NCI-H1105 (cell line): Measurements from ENCODE around the gene PKMYT1.

Source experiments
- DNase-seq: peaks from one replicate; lab custom pipeline; 2025; lab: John Stamatoyannopoulos, UW

PKMYT1 gene

DNA sequence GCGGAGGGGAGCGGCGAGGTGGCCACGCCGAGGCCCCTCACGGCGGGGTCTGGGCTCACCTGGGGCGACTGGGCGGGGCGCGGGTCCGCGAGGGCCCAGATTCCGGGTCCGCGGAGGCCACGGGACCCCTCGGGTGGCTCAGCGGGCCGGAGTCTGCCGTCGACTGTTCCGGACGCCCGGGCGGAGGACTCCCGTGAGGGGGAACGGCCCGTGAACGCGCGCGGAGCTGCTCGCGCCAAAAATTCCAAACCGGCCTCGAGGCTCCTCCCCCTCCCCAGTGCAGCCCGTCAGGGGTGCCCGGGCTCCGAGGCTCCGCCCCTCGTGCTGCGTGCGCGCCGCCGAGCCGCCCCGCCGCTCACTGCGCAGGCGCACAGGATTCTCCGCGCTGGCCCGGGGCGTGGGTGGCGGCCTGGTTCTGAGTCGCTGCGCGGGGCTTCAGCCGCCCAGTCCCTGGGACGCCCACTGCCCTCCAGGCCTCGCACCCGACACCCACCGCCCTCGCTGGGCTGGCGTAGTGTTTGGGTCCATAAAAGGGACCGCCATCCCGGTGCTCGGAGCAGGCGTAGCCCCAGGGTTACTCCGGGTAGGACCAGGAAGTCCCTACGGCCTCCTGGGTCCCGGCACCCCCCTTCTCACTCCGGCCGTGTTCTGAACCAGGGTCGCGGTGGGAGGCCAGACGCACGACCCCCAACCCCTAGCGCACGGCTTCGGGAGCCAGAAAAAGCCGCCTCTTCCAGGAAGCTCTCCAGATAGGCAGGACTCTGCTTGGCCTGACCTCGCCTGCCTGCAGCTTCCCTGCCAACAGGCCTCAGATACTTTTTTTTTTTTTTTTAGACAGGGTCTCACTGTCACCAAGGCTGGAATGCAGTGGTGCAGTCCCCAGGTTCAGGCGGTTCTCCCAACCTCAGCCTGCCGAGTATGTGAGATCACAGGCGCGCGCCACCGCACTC, at the start of gene PKMYT1:
PKMYT1 (minus strand) TSS at position 220 of the 950 bp plus-strand sequence. CDS start 789 bp downstream, outside the sequence.
- DNase-seq, result peak; percentile 61

DNA sequence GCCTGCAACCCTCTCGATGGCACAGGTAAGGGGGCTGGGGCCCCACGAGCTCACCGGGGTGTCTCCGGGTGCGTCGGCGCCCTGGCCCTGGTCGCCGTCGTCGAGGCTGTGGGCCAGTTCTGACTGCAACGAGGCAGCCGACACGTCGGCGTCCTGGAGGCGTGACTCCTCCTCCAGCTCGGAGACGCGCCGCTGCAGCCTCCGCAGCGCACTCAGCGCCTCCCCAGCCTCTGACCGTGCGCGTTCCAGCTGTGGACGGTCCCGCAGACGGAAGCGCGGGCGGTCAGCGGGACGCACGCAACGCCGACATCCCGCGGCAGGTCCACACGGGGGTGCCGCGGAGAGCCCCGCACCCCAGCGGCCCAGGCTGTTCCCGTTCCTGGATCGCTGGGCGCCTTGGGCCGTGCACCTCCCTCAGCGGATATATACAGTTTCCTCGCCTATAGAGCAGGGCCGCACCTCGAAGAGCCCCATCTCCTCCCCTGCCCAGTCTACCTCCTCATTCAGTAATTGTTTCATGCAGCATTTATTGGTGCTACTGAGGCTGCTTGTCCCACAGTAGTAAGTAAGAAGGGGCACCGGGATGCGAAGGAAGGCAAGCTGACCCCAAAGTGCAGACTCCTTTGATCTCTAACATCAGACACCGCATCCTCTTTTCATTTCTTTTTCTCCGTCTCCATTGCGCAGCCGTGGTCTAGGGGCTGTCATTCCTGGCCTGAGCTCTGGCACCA, 49.4 kb upstream of the PKMYT1 start:
- no peak for DNase-seq

DNA sequence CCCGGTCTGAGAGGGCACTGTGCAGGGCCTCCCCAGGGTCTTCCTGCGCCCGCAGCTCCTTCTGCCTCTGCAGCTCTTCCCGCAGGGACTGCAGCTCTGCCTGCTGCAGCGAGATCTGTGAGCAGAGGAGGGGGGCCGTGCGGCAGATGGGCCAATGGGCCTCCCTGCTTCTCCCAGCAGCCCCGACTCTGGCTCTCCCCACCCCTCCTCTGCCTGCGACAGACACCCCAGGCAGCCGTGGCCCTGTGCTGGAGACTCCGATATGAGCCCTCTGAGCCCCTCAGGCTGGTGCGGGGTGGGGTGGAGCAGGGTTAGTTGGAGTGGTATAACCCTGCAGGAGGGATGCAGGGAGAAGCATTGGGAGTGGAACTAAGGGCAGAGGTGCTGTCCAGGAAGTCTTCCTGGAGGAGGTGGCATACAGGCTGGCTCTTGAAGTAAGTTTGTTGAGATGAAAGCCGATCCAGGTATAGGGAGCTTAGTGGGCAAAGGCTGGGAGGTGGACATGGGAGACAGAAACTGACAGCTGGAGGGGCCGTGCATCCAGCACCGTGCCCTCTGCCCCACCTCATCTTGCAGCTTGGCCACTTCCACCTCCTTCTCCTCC, 48.6 kb upstream of the PKMYT1 start:
- DNase-seq, result no peak

DNA sequence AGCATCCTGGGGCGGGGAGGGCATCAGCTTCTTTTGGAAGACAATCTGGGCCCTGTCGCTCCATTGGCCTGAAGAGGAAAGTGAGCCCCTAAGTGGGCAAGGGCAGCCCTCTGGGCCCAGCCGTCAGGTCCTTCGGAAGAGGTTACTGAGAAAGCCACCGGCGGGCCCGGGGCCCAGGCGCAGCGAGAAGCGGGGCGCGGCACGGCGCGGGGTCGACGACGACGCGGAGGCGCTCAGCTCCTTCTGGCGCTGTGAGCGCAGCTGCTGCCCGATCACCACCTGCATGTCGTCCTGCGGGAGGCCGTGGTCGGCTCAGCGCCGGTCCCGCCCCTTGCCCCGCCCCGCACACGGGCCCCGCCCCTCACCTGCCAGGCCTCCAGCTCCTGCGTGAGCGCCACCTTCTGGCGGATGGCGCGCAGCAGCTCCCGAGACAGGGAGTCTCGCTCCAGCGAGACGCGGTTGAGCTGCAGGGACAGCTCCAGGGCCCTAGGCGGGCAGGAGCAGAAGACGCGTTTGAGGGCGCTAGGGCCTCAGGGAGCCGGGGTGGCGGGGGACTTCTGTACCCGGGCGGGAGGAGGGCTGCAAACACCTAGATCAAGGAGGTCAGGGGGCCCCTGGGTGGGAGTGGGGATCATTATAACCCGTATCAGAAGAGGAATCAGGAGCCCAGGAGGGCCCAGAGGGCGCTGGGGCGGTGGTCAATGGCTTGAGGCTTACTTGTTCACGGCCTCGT, 47.9 kb upstream of the PKMYT1 start:
- peak; percentile 73 for DNase-seq

DNA sequence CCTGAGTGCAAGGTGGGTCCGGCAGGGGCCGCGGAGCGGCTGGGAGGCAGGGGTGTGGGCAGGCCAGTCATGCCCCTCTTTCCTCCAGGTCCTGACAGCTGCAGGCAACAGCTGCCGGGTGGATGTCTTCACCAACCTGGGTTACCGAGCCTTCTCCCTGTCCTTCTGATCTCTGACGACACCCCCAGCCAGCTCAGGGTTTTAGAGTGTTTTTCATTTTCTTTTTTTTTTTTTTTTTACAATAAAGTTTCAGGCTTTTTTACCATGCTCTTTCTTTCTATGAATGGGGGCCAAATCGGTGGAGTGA, 47.2 kb upstream of the PKMYT1 start:
- DNase-seq, result no peak

DNA sequence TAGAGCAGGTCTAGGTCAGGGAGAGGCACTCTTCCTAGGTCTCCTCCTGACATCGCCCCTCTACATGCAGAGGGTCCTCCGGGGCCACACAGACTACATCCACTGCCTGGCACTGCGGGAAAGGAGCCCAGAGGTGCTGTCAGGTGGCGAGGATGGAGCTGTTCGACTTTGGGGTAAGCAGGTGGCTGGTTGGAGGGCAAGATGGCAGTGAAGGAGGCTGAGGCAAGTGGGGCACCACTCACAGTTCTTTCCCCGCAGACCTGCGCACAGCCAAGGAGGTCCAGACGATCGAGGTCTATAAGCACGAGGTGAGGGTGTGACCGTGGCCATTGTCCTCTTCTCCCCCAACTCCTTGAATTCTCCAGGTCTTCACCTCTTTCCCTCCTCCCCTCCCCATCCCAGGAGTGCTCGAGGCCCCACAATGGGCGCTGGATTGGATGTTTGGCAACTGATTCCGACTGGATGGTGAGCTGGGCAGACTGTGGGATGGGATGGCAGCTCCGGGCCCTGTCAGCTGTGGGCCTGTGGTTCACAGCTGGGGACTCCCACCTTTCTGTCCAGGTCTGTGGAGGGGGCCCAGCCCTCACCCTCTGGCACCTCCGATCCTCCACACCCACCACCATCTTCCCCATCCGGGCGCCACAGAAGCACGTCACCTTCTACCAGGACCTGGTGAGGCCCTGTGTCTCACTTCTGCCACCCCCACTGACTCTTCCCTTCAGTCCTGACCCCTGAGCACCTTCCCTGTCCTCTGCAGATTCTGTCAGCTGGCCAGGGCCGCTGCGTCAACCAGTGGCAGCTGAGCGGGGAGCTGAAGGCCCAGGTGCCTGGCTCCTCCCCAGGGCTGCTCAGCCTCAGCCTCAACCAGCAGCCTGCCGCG, 46.6 kb upstream of the PKMYT1 start:
- no peak for DNase-seq

DNA sequence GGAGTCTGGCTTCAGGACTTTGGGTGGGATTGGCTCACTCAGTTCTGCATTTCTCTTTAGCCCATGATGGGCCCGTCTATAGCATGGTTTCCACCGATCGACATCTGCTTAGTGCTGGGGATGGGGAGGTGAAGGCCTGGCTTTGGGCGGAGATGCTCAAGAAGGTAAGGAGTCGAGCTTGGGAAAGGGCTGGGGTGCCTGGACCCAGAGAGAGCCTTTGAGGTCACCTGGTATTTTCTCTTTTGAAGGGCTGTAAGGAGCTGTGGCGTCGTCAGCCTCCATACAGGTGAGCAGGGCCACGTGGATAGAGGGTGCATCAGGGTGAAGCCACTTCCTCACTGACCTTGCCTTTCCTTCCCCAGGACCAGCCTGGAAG, 45.7 kb upstream of the PKMYT1 start:
- no peak for DNase-seq

DNA sequence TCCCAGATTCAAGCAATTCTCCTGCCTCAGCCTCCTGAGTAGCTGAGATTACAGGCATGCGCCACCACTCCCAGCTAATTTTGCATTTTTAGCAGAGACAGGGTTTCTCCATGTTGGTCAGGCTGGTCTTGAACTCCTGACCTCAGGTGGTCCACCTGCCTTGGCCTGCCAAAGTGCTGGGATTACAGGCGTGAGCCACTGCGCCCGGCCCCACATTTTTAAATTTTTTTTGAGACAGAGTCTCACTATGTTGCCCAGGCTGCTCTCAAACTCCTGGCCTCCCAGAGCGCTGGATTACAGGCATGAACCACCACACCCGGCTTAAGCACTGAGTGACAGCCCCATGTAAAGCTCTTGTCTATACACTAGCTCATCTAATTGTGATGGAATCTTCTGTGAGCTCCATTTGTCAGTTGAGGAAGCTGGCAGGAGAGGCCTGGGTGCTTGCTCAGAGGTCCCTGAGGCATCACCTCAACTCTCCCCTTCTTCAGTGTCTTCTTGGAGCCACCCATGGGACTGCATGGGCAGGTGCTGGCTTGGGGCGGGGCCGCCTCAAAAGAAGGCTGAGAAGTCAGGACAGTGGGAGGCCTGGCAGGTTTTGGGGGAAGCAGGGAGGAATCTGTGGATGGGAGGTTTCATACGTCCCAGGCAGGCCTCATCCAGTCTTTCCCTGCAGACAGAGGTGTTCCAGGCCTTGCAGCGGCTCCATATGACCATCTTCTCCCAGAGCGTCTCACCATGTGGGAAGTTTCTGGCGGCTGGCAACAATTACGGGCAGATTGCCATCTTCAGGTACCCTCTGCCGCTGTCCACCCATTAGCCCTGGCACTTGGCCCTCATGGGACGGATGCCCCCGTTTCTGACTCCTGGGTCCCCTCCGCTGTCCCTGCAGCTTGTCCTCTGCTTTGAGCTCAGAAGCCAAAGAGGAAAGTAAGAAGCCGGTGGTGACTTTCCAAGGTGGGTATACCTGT, 45.1 kb upstream of the PKMYT1 start:
- no peak for DNase-seq

DNA sequence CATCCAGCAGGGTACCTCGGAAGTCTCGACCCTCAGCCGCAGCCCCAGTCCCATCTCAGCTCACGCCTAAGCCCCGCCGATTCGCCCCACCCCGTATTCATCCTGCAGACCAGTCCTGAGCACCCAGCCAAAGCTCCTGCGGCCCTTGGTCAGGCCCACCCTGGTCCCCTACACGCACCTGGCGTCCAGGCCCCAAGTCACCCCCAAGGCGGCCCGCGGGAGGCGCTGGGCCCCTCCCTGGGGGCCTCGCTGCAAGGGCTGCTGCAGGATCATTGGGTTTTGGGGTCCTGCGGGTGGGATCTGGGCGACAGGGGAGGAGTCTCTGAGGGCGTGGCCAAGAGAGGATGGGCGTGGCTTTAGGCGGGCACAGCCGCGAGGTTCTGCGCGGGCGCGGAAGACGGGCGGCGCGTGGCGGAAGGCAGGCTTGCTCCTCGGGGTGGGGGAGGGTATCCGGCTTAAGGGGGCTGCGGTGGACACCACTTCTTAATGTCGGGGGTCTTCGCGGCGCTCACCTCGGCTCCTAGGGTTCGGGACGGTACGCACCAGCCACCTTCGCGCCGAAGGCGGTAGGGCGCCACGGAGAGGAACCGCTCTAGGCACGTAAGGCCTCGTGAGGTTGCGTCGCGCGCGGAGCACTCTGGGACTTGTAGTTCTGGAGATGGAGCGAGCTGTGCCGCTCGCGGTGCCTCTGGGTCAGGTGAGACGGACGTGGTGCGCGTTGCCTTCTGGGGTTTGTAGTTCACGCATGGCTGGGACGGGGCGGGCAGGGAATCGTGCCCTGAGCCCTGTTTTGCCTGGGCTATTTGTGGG, 43.6 kb upstream of the PKMYT1 start, which contains the start of the genes HCFC1R1 and THOC6:
HCFC1R1 (minus strand) TSS at position 274 of the 810 bp plus-strand sequence; CDS start at position 273, 1 bp downstream.
THOC6 (plus strand) TSS at position 367 of the 810 bp plus-strand sequence; CDS start at position 659, 292 bp downstream.
- DNase-seq, result peak; percentile 79

DNA sequence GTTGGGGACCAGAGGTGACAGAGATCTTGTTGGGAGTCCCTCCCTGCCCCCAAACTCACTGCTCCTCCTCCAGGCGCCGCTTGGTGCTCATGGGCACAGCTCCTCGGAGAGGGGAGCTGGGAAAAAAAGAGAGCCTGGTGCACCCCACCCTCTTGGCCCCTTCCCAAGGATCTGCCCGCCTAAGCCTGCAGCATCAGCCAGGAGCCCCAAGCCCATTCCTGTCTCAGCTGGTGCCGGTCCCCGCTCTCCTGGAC, 43.1 kb upstream of the PKMYT1 start:
- DNase-seq, result no peak

DNA sequence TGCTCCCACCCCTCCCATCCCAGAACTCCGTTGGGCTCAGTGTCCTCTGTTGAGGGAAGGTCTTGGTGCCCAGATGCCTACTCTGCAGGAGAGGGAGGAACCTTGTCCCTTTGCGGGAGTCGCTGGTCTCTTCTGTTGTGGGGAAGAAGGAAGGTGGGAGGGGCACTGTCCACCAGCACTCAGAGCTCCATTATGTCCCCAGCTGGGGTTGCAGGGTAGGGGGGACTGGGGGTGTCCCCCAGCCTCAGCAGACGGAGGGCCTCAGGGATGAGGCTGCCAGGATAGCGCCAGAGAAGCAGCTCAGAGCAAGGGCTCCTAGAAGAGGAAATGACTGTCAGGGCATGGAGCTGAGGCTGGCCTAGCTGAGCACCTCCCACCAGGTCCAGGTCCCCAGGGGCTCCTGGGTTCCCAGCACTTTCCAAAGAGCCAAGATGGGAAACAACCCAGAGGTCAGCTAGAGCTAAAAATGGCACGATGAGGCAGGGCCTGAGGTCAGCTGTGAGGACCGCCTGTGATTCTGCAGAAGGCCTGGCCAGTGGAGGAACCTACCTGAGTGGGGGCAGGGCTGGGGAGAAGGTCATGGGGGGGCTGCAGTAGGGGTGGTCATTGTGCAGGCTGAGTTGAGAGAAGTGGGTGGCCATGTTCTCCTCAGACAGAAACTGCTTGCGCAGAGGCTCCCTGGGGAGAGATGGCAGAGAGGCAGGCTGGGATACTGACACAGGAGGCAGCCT, 42.6 kb upstream of the PKMYT1 start:
- DNase-seq, result no peak

DNA sequence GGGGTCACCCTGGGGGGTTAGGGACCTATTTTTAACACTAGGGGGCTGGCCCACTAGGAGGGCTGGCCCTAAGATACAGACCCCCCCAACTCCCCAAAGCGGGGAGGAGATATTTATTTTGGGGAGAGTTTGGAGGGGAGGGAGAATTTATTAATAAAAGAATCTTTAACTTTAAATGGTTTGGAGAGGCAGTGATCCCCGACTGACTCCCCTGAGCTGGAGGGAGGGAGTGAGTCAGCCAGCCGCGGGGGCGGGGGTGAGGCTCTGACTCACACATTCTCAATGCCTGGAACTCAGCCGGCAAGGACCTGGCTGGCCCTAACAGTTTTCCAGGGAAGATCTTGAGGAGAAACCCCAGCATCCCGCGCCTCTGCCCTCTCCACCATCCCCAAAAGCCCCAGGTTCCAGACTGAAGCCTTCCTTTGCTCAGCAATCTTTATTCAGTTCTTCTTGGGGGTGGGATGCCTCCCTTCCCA, 42.0 kb upstream of the PKMYT1 start:
- no peak for DNase-seq

DNA sequence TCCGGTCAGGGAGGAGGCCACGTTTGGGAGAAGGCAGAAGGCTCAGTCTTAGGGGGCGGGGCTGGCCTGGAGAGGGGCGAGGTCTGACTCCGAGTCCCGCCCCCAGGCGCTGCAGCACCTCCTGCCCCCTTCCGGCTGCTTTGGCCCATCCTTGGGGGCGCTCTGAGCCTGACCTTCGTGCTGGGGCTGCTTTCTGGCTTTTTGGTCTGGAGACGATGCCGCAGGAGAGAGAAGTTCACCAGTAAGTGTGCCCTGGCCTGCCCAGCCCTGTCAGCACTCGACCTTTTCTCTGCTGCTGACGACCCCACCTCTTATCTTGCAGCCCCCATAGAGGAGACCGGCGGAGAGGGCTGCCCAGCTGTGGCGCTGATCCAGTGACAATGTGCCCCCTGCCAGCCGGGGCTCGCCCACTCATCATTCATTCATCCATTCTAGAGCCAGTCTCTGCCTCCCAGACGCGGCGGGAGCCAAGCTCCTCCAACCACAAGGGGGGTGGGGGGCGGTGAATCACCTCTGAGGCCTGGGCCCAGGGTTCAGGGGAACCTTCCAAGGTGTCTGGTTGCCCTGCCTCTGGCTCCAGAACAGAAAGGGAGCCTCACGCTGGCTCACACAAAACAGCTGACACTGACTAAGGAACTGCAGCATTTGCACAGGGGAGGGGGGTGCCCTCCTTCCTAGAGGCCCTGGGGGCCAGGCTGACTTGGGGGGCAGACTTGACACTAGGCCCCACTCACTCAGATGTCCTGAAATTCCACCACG, 41.4 kb upstream of the PKMYT1 start:
- DNase-seq, result no peak

DNA sequence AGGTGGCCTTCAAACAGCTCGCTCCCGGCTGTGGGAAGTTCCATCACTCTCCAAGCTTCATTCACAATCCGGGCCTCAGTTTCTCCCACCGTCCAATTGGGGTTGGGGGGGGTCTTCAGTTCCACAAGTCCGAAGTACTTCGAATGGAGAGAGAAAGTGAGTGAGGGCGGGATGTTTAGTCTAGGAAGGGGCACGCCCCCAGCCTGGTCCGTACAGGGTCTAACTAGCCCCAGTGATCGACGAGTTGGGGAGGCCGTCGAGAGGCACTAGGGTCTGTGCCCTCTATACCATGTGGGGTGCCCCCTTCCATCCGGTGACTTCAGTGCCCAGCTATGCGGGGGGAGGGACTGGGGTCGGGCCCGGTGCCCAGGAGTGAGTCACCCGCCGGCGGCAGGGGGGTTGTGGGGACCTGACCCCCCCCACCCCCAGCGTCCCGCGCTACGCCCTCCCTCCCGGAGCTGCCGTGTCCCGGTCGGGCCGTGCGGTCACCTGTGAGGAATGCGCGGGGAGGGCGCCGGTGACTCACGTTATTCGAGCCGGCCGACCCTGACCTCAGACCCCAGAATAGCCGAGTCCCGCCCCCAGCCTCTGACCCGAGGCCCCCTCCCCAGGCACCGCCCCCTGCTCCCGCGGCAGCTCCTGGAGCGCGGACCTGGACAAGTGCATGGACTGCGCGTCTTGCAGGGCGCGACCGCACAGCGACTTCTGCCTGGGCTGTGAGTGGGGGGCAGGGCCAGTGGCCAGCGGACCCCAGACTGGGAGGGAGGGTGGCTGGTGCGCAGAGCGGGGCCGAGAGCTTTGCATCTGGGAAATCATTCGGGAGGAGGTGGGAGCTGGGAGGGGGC, 40.6 kb upstream of the PKMYT1 start:
- DNase-seq, result no peak

DNA sequence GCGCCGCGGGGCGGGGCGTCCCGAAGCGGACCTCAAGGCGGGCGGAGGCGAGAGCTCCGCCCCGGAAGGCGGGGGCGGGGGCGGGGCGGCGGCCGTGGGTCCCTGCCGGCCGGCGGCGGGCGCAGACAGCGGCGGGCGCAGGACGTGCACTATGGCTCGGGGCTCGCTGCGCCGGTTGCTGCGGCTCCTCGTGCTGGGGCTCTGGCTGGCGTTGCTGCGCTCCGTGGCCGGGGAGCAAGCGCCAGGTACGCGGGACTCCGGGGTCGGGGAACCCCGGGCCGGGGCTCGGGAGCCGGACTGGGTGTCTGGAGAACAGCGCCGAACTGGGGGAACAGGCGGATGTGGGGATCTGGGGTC, 40.0 kb upstream of the PKMYT1 start, which contains the start of gene TNFRSF12A:
TNFRSF12A (plus strand) TSS at position 122 of the 357 bp plus-strand sequence; CDS start at position 152, 30 bp downstream.
- no peak for DNase-seq

DNA sequence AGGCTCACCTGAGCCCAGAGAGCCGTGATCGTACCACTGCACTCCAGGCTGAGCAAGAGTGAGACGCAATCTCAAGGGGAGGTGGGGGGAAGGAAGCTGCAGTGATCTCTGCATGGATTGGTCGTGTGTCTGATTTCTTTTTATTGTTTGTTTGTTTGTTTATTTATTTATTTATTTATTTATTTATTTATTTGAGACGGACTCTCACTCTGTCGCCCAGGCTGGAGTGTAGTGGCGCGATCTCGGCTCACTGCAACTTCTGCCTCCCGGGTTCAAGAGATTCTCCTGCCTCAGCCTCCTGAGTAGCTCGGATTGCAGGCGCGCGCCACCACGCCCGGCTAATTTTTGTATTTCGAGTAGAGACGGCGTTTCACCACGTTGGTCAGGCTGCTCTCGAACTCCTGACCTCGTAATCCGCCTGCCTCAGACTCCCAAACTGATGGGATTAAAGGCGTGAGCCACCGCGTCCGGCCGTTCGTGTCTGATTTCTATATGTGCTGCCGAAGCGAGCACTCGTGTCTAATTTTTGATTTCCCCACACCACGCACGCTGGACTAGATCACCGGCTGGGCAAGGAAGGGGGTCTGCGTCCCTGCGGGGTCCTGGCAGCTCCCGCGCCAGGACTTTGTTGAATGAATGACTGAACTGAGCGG, 39.5 kb upstream of the PKMYT1 start:
- no peak for DNase-seq
